Measurements from ENCODE around the gene C2CD4A.

C2CD4A gene

DNA sequence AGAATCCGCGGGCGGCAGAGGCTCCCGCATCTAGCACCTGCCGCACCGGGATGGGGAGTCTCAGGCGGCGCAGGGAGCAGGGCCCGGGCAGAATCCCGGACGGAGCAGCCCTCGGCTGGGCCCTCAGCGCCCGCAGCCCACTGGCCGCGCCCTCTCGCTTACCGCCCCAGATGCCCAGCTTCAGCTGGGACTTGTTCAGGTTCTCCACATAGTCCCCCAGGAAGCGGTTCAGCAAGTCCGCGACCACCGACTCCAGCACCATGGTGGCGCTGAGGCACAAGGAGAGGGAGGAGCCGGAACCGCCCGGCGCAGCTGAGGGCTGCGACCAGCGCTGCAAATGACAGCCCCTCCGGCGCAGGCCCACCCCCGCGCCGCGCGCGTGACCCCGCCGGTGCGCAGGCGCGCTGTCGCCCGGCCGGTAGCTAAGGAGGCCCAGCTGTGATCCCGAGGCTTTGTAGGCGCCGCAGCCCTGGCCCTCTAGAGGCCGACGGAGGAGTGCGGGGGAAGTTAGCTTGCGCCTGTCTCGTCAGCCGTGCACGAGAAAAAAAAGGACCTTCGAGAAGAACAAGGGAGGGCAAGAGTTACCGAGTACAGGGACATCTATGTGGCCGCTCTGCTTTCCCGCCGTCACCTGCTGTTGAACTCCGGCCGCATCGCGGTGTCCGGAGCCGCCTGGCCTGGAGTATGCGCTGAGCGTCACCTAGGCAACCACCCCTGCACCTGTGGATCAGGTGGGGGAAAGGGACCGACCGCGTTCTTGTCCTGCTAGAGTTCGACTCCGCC is 6.5 kb upstream of the C2CD4A start, which contains the start of gene VPS13C:
Gene VPS13C, minus strand, starts transcription at position 335 of the 783 bp plus-strand sequence. Its CDS starts 73 bp downstream, at position 262.
- peak; percentile 92 for DNase-seq

DNA sequence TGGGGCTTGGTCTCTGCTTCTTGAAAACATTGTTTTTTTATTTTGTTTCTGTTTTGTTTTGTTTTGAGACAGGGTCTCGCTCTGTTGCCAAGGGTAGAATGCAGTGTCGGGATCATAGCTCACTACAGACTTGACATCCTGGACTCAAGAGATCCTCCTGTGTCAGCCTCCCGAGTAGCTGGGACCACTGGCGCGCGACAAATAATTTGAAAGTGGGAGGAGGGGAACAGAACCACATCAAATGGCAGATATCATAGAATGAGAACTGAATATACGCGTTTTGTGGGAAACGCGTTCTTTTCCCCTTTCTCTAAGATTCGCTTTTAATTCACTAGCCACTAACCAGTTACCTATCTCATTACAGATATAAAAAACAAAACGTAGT is 5.9 kb upstream of the C2CD4A start:
- DNase-seq = no peak

- no peak for DNase-seq
These were observed 2.7 kb upstream of the C2CD4A start for GRCh38 chr15:62063825-62064635.

DNA sequence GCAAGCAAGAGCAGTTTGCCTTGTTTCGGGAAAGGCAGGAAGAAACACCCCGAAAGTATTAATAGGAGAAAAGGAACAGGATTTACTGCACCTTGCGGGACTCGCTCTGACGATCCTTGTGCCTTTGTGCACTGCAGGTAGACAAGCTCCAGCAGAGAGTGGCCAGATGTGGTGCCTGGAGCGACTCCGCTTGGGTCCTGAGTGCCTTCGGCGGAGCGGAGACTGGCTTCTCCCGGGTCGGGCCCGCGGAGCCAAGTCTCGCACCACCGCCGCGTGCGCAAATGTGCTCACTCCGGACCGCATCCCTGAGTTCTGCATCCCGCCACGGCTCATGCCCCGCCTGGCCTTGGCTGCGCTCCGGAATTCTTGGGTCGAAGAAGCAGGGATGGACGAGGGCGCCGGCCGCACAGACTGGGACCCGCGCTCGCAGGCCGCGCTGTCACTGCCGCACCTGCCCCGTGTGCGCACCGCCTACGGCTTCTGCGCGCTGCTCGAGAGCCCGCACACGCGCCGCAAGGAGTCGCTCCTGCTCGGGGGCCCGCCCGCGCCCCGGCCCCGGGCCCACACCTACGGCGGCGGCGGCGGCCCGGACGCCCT is 769 bp downstream of the C2CD4A start:
- DNase-seq = peak; percentile 27

DNA sequence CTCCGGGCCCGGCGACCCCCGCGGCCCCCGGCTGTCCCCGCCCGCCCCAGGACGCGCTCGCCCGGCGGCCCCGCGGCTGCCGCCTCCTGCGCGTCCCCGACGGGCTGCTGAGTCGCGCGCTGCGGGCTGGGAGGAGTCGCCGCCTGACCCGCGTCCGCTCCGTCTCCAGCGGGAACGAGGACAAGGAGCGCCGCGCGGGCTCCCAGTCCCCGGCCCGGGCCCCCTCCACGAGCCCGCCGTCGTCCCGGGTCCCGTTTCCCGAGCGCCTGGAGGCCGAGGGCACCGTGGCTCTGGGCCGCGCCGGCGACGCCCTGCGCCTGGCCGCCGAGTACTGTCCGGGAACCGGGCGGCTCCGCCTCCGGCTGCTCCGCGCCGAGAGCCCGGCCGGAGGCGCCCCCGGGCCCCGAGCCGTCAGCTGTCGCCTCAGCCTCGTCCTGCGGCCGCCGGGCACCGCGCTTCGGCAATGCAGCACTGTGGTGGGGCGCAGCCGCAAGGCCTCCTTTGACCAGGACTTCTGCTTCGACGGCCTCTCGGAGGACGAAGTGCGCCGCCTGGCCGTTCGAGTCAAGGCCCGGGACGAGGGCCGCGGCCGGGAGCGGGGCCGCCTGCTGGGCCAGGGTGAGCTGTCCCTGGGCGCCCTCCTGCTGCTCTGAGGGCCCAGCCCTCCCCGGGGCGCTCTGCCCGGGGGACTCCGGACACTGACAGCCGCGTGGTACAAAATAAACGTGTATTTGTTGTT is 1.5 kb downstream of the C2CD4A start:
- DNase-seq = no peak

DNA sequence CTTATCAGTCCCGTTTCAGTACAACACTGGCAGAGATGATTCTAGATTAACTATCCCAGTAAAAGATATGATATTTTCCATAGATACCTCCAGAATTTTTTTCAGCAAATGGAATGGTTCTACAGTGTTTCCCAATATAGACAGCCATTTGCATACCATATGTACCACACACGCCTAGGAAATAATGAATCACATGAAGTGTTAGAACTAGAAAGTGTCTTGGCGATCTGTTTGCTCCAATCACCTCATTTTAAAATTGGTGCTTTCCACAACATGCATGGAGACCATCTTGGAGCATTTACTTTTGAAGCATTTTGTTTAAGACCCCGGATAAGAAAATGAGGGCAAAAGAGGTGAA is 2.0 kb downstream of the C2CD4A start:
- DNase-seq = no peak

- DNase-seq = no peak
These were observed 2.8 kb downstream of the C2CD4A start for GRCh38 chr15:62069551-62069950.

- DNase-seq = peak; percentile 5
These were observed 5.0 kb downstream of the C2CD4A start for GRCh38 chr15:62071711-62072308.

- DNase-seq = peak; percentile 18
These were observed 9.0 kb downstream of the C2CD4A start for GRCh38 chr15:62075595-62076277.

DNA sequence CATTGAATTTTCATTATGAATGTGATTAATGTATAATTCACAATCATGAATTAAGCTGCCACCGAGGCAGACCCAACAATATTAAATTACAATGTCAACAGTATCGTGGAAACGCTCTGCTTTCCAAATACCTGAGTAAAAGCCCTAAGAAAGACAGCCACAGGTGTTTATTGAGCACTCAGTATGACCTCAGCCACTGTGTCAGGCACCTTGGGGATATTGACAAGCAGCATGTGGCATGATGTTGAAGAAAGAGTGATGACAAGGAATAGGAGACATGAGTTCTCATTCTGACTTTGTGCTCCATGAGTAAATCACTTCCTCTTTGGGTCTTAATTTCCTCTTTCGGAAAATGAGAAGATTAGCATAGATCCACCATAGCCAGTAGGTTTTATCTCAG is 12.8 kb downstream of the C2CD4A start:
- no peak for DNase-seq

DNA sequence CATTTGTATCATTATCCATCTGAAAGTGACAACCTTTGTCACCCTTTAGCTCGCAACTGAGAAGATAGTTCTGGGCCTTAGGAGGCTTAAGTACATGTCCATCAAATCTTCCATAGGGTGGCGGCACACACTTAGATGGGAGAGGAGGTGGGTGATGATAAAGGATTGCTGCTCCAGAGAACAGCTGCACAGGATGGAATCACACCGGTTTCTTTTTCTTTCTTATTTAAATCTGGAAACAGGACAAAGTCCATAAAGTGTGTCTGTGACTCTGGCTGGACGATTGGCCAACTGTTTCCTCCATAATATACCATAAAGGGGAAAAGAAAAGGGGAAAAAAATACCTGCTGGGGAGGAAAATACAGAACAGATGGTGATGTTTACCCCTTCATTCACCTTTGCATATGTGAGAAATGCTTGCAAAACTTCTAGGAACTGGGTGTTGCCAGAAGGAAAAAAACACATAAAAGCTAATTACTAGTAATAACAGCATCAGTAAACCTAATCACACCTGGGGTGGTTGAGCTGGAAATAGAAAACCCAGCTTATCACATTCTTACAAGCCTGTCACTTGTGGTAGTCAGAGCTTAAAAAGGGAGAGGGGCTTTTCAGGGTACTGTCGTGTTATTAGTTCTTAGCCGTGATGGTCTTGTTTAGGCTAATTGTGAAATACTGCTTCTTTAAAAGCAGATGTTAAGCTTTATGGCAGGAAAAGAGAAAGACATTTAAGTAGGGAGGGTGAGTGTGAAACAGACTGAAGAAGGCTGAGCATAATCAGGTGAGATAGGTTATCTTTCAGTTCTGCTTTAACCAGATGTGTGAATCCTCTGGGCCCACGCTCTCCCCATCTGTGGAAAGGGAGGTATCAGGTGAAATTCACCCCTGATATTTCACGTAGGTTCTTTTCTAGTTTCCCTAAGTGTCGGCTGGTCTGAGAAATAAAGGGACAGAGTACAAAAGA is 16.7 kb downstream of the C2CD4A start:
- DNase-seq = no peak

DNA sequence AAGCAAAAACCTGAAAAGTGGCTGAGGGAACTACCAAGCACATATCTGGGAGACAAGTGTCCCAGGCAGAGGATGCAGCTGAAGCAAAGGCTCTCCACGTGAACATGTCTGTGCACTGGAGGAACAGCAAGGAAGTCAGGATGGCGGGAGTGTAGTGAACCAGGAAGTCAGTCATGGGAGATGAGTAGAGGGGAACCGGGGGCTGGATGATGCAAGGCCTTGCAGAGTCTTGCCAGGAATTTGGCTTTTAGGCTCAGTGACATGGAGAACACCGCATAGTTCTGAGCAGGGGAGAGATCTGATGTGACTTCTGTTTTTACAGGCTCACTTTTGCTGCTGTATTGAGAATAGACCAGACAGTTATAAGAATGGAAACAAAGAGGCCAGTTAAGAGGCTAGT is 19.0 kb downstream of the C2CD4A start:
- no peak for DNase-seq

DNA sequence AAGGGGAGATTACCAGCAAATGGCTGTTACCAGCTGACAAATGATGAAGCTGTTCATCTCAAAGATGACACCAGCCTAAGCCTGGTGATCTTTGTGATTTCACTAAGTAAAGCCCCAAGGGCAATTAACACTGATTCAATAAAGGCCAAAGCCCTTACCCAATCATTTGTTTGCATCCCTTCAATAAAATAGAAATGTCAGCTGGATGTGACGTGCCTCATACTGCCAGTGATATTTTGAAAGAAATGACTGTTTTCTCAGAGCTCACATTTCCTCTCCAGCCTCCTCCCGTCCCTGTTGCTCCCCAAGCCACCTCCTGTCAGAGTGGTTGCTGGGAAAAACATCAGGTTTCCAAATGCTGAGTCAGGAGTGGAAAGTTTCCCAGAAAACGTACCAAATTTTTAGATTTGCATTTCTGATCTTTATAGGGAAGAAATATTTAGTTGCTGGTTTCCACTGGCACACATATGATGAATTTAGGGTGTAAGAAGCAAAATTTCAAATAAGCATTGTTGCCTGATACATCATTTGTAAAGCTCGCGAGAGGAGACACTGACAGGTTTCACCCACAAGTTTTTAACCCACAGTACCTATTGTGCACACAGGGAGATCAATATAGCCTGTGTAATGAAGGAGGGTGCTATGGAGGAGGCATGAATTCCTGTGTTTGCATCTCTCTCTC is 21.0 kb downstream of the C2CD4A start:
- DNase-seq = no peak

DNA sequence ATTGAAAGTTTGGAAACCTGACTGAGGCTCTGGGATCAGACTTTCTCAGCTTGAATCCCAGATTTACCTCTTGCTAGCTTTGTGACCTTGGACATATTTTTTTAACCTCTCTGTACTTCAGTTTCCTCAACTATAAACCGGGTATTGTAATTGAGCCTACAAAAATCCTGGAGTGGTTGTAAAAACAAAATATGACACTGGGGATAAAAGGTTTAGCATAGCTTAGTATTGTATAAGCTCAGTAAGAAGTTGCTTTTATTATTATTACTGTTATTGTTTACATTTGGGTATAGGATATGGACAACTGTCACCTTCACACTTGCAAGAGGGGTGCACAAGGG is 21.5 kb downstream of the C2CD4A start:
- no peak for DNase-seq

GRCh38 chr15:62089616-62090015 is 22.8 kb downstream of the C2CD4A start:
- DNase-seq = no peak

DNA sequence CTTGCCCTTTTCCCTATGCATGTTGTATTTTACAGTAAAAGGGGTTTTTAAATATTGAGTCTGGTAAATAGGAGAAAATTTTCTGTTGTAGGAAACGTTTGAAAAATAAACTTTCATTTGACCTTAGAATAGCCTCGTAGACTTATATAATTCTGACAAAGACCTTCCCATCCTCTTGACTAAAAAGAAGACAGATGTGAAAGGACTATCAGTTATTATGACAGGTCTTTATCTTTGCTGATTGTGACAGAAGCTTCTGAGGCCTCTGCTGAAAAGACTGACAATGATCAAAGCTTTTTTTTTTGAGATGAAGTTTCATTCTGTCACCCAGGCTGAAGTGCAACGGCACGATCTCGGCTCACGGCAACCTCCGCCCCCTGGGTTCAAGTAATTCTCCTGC is 24.2 kb downstream of the C2CD4A start:
- DNase-seq = no peak

DNA sequence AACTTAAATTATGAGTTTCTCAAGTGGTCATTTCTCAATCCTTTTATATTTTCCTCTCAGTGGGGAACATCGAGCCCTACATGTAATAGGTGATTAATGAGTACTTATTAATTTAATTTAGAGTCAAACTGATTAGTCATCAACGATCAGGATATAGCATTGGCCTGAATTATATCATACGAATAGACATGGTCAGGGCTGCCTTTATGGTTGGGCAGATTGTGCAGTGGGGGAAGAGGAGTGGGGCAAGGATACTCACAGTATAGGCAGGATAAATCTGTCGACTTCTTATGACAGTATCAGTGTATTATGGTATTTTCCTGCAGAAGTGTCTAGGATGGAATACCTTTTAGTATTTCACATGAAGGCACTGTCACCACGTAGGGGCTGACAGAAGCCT is 27.0 kb downstream of the C2CD4A start:
- DNase-seq = no peak

- no peak for DNase-seq
These were observed 27.6 kb downstream of the C2CD4A start for GRCh38 chr15:62094388-62094787.

- no peak for DNase-seq
These were observed 32.4 kb downstream of the C2CD4A start for GRCh38 chr15:62099094-62099601.

DNA sequence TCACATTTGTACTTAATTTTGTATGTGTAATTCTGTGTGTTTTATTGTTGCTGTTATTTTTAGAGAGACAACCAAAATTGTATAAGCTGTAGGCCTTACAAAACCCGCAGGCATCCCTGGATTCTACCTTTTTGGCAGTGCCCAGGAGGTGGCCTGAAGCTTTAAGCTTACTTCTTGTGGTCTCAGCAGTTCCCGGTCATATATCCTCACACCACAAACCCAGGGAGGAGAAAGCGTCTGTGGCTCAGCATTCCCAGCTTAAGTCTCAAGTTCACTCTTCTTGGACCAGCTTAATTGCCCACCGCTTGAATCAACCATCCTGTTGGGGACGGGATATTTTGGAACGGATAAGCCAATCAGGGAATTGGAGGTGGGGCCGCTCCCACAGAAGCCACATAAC is 36.7 kb downstream of the C2CD4A start:
- DNase-seq = no peak
